M059J (cell line): ENCODE results near the gene EIPR1. TPM values are rescaled to one million over a fixed set of nuclear protein-coding genes. Genes with fewer than 3 reads are reported as not detected.

Source experiments
- DNase-seq: peaks from one replicate; pipeline ENCODE4 v3.0.0-alpha.2; 2012; ENCODE audit warnings: low read depth
- total RNA-seq: library from RNA; depleted of rRNA; stranded (reverse); fragments of >200 nt; shearing (Covaris generic); gene quantifications from 2 replicates; pipeline ENCODE4 v1.2.3, GENCODE V29; 2014

Gene EIPR1
- total RNA-seq, 1 experiment from 2014 or later, result 61.2 TPM

GRCh38 chr2:3324404-3325281 is 53.0 kb downstream of the EIPR1 start:
- DNase-seq, result no peak

- no peak for DNase-seq
Measured at GRCh38 chr2:3324036-3324386, 53.6 kb downstream of the EIPR1 start.

- no peak for DNase-seq
Measured at GRCh38 chr2:3323360-3324035, 54.1 kb downstream of the EIPR1 start.

- no peak for DNase-seq
Measured at GRCh38 chr2:3322311-3322970, 55.2 kb downstream of the EIPR1 start.

GRCh38 chr2:3321825-3322224 is 55.8 kb downstream of the EIPR1 start:
- no peak for DNase-seq

- no peak for DNase-seq
Measured at GRCh38 chr2:3320910-3321605, 56.6 kb downstream of the EIPR1 start.

GRCh38 chr2:3319745-3320566 is 57.7 kb downstream of the EIPR1 start:
- DNase-seq, result no peak

- DNase-seq, result no peak
Measured at GRCh38 chr2:3319134-3319533, 58.5 kb downstream of the EIPR1 start.

GRCh38 chr2:3317871-3318590 is 59.6 kb downstream of the EIPR1 start:
- DNase-seq, result no peak

- DNase-seq, result no peak
Measured at GRCh38 chr2:3317277-3317685, 60.3 kb downstream of the EIPR1 start.

GRCh38 chr2:3316456-3317276 is 61.0 kb downstream of the EIPR1 start:
- no peak for DNase-seq

- no peak for DNase-seq
Measured at GRCh38 chr2:3314626-3315025, 63.0 kb downstream of the EIPR1 start.

GRCh38 chr2:3313781-3314375 is 63.7 kb downstream of the EIPR1 start:
- DNase-seq, result no peak

GRCh38 chr2:3312576-3313345 is 64.9 kb downstream of the EIPR1 start:
- no peak for DNase-seq

- DNase-seq, result no peak
Measured at GRCh38 chr2:3311601-3312000, 66.0 kb downstream of the EIPR1 start.

- no peak for DNase-seq
Measured at GRCh38 chr2:3309496-3310355, 67.9 kb downstream of the EIPR1 start.

- no peak for DNase-seq
Measured at GRCh38 chr2:3307901-3308300, 69.7 kb downstream of the EIPR1 start.
